GM10266 (cell line): ENCODE data around the gene FAM120B.

ENCODE experiments used
- DNase-seq: peaks from one replicate; pipeline ENCODE4 v3.0.0; 2012; ENCODE audit errors: extremely low spot score
- CTCF ChIP-seq: IDR thresholded peaks from 2 replicates; pipeline ENCODE4 v1.5.1; 2012; ENCODE audit warnings: mild to moderate bottlenecking, low read depth; ENCODE audit not compliant: control insufficient read depth, insufficient read depth; ENCODE audit errors: missing control alignments

FAM120B gene

GRCh38 chr6:170306324-170307079, at the start of gene FAM120B:
FAM120B (plus strand) TSS chr6:170306758; CDS start chr6:170317391, 10,633 bp downstream.
- no peak for TF ChIP-seq CTCF
- peak; percentile 97 for DNase-seq

- no peak for TF ChIP-seq CTCF
- no peak for DNase-seq
These were observed 49.2 kb upstream of the FAM120B start for GRCh38 chr6:170257376-170257775.

GRCh38 chr6:170258407-170258806, 48.2 kb upstream of the FAM120B start:
- no peak for DNase-seq
- TF ChIP-seq CTCF, result no peak

- TF ChIP-seq CTCF, result no peak
- no peak for DNase-seq
These were observed 47.3 kb upstream of the FAM120B start for GRCh38 chr6:170259278-170259677.

GRCh38 chr6:170260686-170261085, 45.9 kb upstream of the FAM120B start:
- no peak for DNase-seq
- no peak for TF ChIP-seq CTCF

- TF ChIP-seq CTCF, result no peak
- DNase-seq, result no peak
These were observed 44.7 kb upstream of the FAM120B start for GRCh38 chr6:170261643-170262488.
